Measurements from ENCODE around the gene CCDC157.

DNA sequence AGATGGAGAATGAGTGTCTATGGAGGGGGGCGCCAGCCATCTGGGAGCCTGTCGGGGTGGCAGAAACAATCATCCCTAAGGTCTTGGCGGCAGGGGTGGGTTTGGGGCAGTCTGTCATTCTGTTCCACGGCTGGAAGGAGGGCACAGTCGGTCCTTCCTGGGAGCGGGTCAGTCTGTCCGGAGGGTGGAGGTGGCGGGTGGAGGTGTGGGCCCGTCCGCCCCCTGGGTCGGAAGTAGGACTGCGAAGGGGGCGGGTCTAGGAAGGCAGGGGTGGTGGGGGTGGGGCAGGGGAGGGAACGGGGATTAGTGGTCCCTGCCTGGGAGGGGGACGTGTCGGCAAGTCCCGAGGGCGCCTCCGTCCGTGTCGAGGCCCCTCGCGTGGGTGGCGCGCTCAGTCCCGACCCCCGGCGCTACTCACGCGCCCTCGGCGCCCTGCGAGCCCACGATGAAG, 30.5 kb upstream of the CCDC157 start:
- no peak for TF ChIP-seq ARNTL (CRISPR knock-in tag; IDR thresholded peaks at IDR 0.05; ENCODE audit: borderline replicate concordance, low read depth)
- no peak for TF ChIP-seq OSR1 (CRISPR knock-in tag; IDR thresholded peaks at IDR 0.05)
- no peak for TF ChIP-seq TOX (CRISPR knock-in tag; IDR thresholded peaks at IDR 0.05; ENCODE audit: borderline replicate concordance)
- TF ChIP-seq, protein P1, sequence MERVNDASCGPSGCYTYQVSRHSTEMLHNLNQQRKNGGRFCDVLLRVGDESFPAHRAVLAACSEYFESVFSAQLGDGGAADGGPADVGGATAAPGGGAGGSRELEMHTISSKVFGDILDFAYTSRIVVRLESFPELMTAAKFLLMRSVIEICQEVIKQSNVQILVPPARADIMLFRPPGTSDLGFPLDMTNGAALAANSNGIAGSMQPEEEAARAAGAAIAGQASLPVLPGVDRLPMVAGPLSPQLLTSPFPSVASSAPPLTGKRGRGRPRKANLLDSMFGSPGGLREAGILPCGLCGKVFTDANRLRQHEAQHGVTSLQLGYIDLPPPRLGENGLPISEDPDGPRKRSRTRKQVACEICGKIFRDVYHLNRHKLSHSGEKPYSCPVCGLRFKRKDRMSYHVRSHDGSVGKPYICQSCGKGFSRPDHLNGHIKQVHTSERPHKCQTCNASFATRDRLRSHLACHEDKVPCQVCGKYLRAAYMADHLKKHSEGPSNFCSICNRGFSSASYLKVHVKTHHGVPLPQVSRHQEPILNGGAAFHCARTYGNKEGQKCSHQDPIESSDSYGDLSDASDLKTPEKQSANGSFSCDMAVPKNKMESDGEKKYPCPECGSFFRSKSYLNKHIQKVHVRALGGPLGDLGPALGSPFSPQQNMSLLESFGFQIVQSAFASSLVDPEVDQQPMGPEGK (CRISPR knock-in tag; IDR thresholded peaks at IDR 0.05; ENCODE audit: borderline replicate concordance) = no peak
- TF ChIP-seq RARB (CRISPR knock-in tag; IDR thresholded peaks at IDR 0.05) = no peak
- TF ChIP-seq, protein P2, sequence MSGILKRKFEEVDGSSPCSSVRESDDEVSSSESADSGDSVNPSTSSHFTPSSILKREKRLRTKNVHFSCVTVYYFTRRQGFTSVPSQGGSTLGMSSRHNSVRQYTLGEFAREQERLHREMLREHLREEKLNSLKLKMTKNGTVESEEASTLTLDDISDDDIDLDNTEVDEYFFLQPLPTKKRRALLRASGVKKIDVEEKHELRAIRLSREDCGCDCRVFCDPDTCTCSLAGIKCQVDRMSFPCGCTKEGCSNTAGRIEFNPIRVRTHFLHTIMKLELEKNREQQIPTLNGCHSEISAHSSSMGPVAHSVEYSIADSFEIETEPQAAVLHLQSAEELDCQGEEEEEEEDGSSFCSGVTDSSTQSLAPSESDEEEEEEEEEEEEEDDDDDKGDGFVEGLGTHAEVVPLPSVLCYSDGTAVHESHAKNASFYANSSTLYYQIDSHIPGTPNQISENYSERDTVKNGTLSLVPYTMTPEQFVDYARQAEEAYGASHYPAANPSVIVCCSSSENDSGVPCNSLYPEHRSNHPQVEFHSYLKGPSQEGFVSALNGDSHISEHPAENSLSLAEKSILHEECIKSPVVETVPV (CRISPR knock-in tag; IDR thresholded peaks at IDR 0.05) = no peak
- no peak for TF ChIP-seq PPARA (CRISPR knock-in tag; IDR thresholded peaks at IDR 0.05; ENCODE audit: borderline replicate concordance)
- TF ChIP-seq, protein P3, sequence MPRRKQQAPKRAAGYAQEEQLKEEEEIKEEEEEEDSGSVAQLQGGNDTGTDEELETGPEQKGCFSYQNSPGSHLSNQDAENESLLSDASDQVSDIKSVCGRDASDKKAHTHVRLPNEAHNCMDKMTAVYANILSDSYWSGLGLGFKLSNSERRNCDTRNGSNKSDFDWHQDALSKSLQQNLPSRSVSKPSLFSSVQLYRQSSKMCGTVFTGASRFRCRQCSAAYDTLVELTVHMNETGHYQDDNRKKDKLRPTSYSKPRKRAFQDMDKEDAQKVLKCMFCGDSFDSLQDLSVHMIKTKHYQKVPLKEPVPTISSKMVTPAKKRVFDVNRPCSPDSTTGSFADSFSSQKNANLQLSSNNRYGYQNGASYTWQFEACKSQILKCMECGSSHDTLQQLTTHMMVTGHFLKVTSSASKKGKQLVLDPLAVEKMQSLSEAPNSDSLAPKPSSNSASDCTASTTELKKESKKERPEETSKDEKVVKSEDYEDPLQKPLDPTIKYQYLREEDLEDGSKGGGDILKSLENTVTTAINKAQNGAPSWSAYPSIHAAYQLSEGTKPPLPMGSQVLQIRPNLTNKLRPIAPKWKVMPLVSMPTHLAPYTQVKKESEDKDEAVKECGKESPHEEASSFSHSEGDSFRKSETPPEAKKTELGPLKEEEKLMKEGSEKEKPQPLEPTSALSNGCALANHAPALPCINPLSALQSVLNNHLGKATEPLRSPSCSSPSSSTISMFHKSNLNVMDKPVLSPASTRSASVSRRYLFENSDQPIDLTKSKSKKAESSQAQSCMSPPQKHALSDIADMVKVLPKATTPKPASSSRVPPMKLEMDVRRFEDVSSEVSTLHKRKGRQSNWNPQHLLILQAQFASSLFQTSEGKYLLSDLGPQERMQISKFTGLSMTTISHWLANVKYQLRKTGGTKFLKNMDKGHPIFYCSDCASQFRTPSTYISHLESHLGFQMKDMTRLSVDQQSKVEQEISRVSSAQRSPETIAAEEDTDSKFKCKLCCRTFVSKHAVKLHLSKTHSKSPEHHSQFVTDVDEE (CRISPR knock-in tag; IDR thresholded peaks at IDR 0.05) = no peak
- TF ChIP-seq ZFP3 (CRISPR knock-in tag; IDR thresholded peaks at IDR 0.05) = no peak
- no peak for TF ChIP-seq ZNF565 (CRISPR knock-in tag; conservative IDR thresholded peaks at IDR 0.05; ENCODE audit: low read depth)
- no peak for TF ChIP-seq ZFP30 (CRISPR knock-in tag; IDR thresholded peaks at IDR 0.05)

Measured in SK-N-SH treated with all-trans-retinoic acid at 6 μM for 48 hours (cell line).